Transverse colon (tissue), 4 donors: ENCODE results near the gene PLBD2.

Source experiments
- CTCF ChIP-seq, 5 experiments: fragments of 200-600 bp in 3 of 5; fragments of 450-650 bp in 2 of 5; sonication (generic) in 3 of 5; IDR thresholded peaks; 1 replicate in 2 of 5; 2 replicates in 3 of 5; pipeline ENCODE4 v1.5.1; 2016 to 2017; ENCODE audit warnings: antibody characterized with exemption in 5 of 5, inconsistent platforms in 3 of 5, mild to moderate bottlenecking in 2 of 5, moderate library complexity in 1 of 5
- EP300 ChIP-seq: sonication (generic); formaldehyde crosslinking; IDR thresholded peaks from one replicate; pipeline ENCODE4 v1.6.1; 2017; ENCODE audit warnings: antibody characterized with exemption, low read depth
- POLR2A ChIP-seq: fragments of 450-650 bp; IDR thresholded peaks from one replicate; pipeline ENCODE4 v1.6.1; 2016; ENCODE audit warnings: antibody characterized with exemption, mild to moderate bottlenecking, moderate library complexity
- POLR2AphosphoS5 ChIP-seq, 3 donors: sonication (generic); formaldehyde crosslinking; IDR thresholded peaks; one replicate each; pipeline ENCODE4 v1.6.1; 2016; ENCODE audit warnings: antibody characterized with exemption in 3 of 3

DNA sequence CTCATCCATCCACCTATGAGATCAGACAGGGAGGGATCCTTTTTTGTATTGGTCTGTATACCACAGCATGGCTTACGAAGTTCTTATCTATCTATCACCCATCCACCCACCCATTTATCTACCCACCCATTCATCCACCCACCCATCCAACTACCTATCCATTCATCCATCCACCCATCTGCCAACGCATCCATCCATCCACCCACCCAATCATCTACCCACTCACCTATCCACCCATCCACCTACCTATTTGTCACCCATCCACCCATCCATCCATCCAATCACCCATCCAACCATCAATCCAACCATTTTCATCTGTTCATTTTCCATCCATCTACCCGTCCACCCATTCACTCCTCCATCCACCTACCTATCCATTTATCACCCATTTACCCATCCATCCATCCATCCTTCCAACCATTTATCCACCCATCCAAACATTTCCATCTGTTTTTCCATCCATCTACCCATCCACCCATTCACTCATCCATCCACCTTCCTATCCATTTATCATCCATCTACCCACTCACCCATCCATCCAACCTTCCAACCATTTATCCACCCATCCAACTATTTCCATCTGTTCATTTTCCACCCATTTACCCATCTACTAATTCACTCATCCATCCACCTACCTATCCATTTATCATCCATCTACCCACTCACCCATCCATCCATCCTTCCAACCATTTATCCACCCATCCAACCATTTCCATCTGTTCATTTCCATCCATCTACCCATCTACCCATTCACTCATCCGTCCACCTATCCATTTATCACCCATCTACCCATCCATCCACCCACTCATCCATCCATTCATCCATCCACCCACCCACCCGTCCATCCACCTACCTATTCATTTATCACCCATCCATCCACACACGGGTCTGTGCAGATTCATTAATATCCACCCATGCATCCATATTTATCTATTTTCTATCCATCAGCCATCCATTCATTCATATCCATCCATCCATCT lies 32.0 kb downstream of the PLBD2 start:
- TF ChIP-seq POLR2A (no peak), CTCF (IDR thresholded peaks at IDR 0.05) (no peak), POLR2AphosphoS5 (IDR thresholded peaks at IDR 0.05) (no peak), EP300 (no peak)
